ENCODE data around the gene INTS6.

GRCh38 chr13:51330791-51331190, 122.0 kb downstream of the INTS6 start:
- TF ChIP-seq TARDBP (IDR thresholded peaks at IDR 0.05) (no peak), FOXM1 (IDR thresholded peaks at IDR 0.05; ENCODE audit: borderline replicate concordance) (no peak), ARNT (IDR thresholded peaks at IDR 0.05) (no peak), CTBP1 (IDR thresholded peaks at IDR 0.05; ENCODE audit: borderline replicate concordance) (no peak), SP1 (IDR thresholded peaks at IDR 0.05) (no peak), FOXA1 (IDR thresholded peaks at IDR 0.05) (no peak)

Measured in HEK293T (cell line).